Progenitor cell of endocrine pancreas (in vitro differentiated cells): ENCODE measurements around the gene KRT13. TPM values are rescaled to one million over a fixed set of nuclear protein-coding genes. Genes with fewer than 3 reads are reported as not detected.
A peak's percentile ranks its signal among the peaks of the same experiment; 100 is the strongest.

ENCODE experiments used
- DNase-seq: peaks from one replicate; pipeline ENCODE4 v3.0.0; 2021; ENCODE audit warnings: low spot score; ENCODE audit not compliant: unreplicated experiment
- H3K27ac Mint-ChIP-seq: 2 replicates; pipeline ENCODE4 v1.8.0; 2021; ENCODE audit warnings: mild to moderate bottlenecking, moderate library complexity, mixed read lengths
- H3K27me3 Mint-ChIP-seq: 2 replicates; pipeline ENCODE4 v1.8.0; 2021; ENCODE audit warnings: mixed read lengths
- H3K36me3 Mint-ChIP-seq: 2 replicates; pipeline ENCODE4 v1.8.0; 2022; ENCODE audit warnings: mixed read lengths; ENCODE audit not compliant: insufficient read depth
- H3K4me1 Mint-ChIP-seq: 2 replicates; pipeline ENCODE4 v1.8.0; 2021; ENCODE audit warnings: low read depth, mixed read lengths
- H3K4me3 Mint-ChIP-seq: 2 replicates; pipeline ENCODE4 v1.8.0; 2021; ENCODE audit warnings: low read depth, mild to moderate bottlenecking, moderate library complexity, mixed read lengths
- H3K9me3 Mint-ChIP-seq: 2 replicates; pipeline ENCODE4 v1.8.0; 2021; ENCODE audit warnings: low read depth, mixed read lengths
- CTCF ChIP-seq: fragments of 200-600 bp; sonication (generic); IDR thresholded peaks from one replicate; pipeline ENCODE4 v1.5.0; 2021; ENCODE audit warnings: antibody characterized with exemption, mild to moderate bottlenecking; ENCODE audit not compliant: unreplicated experiment
- total RNA-seq: library from RNA; stranded (reverse); gene quantifications from 2 replicates; pipeline ENCODE4 v1.2.1, GENCODE V29; 2021

The KRT13 gene
- total RNA-seq, 1 donor from 2014 or later, result not detected

DNA sequence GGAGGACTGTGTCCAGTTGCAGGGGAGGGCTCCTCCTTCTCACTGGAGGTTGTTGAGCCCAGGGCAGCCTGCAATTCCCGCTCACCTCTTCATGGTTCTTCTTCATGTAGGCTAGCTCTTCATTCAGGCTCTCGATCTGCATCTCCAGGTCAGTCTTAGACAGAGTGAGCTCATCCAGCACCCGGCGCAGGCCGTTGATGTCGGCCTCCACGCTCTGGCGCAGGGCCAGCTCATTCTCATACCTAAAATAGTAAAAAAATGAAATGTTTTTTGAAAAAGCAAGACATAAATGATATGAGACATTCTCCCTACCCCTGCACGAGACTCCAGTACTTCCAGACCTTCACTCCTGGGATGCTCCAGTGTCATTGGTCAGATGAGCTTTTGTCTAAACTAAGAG lies 2.2 kb downstream of the KRT13 start:
- Mint-ChIP-seq H3K27ac (no peak overlapping the region), H3K27me3 (peaks cover 19% of the 10 kb centered on the region), H3K4me1 (peaks cover 16% of the 10 kb centered on the region), H3K4me3 (no peak overlapping the region), H3K9me3 (no peaks in the 10 kb centered on the region), H3K36me3 (no peaks in the 10 kb centered on the region)
- DNase-seq, result no peak
- no peak for TF ChIP-seq CTCF

GRCh38 chr17:41500131-41500911 lies 5.1 kb downstream of the KRT13 start:
- DNase-seq, result no peak
- TF ChIP-seq CTCF, result no peak
- no peak overlapping the region for H3K27ac Mint-ChIP-seq

GRCh38 chr17:41499714-41500113 lies 5.7 kb downstream of the KRT13 start:
- Mint-ChIP-seq H3K27ac (no peak overlapping the region), H3K4me3 (no peak overlapping the region), H3K4me1 (peaks cover 2% of the 10 kb centered on the region)

More at GRCh38 chr17:41500131-41500911, 5.1 kb downstream of the KRT13 start:
- peaks cover 21% of the 10 kb centered on the region for H3K27me3 Mint-ChIP-seq
- H3K36me3 Mint-ChIP-seq, result no peaks in the 10 kb centered on the region
- no peak overlapping the region for H3K4me3 Mint-ChIP-seq
- H3K4me1 Mint-ChIP-seq, result peaks cover 2% of the 10 kb centered on the region
- H3K9me3 Mint-ChIP-seq, result no peaks in the 10 kb centered on the region

DNA sequence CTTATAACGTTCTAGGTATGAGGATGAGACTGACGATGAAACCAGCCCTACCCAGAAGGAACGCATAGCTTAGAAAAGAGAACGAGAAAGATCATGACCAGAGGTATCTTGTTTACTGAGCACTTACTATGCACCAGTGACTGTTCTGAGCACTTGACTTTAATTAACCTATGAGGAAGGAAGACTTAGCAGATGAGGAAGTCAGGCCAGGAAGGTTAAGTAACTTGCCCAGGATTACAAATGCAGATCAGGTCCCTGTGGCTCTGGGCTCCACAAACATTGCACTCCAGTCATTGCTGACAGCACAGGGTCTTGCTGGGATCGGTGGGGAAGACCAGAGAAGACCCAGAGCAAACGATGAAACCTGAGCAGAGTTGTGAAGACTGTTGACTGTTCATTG lies 7.1 kb downstream of the KRT13 start:
- Mint-ChIP-seq H3K4me1 (no peaks in the 10 kb centered on the region), H3K36me3 (no peaks in the 10 kb centered on the region), H3K27me3 (peaks cover 24% of the 10 kb centered on the region), H3K27ac (no peak overlapping the region), H3K4me3 (no peak overlapping the region), H3K9me3 (no peaks in the 10 kb centered on the region)
- no peak for DNase-seq
- TF ChIP-seq CTCF, result no peak

More at GRCh38 chr17:41499714-41500113, 5.7 kb downstream of the KRT13 start:
- Mint-ChIP-seq H3K36me3 (no peaks in the 10 kb centered on the region), H3K27me3 (peaks cover 21% of the 10 kb centered on the region), H3K9me3 (no peaks in the 10 kb centered on the region)
- no peak for TF ChIP-seq CTCF
- DNase-seq, result no peak

- peak; percentile 53 for DNase-seq
- H3K4me3 Mint-ChIP-seq, result no peak overlapping the region
- H3K9me3 Mint-ChIP-seq, result no peaks in the 10 kb centered on the region
- H3K4me1 Mint-ChIP-seq, result no peaks in the 10 kb centered on the region
- no peaks in the 10 kb centered on the region for H3K36me3 Mint-ChIP-seq
- no peak overlapping the region for H3K27ac Mint-ChIP-seq
- peaks cover 26% of the 10 kb centered on the region for H3K27me3 Mint-ChIP-seq
- TF ChIP-seq CTCF, result peak; percentile 70
Observed at GRCh38 chr17:41496803-41497484, 8.5 kb downstream of the KRT13 start.
